Heart right ventricle (tissue), 16 donors: Measurements from ENCODE around the gene COL7A1. TPM values are rescaled to one million over a fixed set of nuclear protein-coding genes. Genes with fewer than 3 reads are reported as not detected.
A peak's percentile ranks its signal among the peaks of the same experiment; 100 is the strongest.

Experiments used
- ATAC-seq, 8 donors: fragments of 200-7000 bp; cut with Tn5 transposase; one replicate each; pipeline ENCODE4 v1.9.1; 2020; ENCODE audit warnings: mild to moderate bottlenecking in 8 of 8, moderate library complexity in 8 of 8, moderate number of reproducible peaks in 1 of 8
- DNase-seq, 2 donors: peaks; one replicate each; pipeline ENCODE4 v3.0.0-alpha.2; 2020
- H3K27ac ChIP-seq, 10 donors: fragments of 200-600 bp; sonication (generic) in 2 of 10; one replicate each; pipeline versions ENCODE4 v1.5.0 to v1.8.0; 2020 to 2022; ENCODE audit warnings: mild to moderate bottlenecking in 3 of 10
- H3K27me3 ChIP-seq, 7 donors: fragments of 200-600 bp; one replicate each; pipeline ENCODE4 v1.8.0; 2021 to 2022; ENCODE audit warnings: mild to moderate bottlenecking in 2 of 7
- H3K36me3 ChIP-seq, 9 donors: fragments of 200-600 bp; sonication (generic) in 1 of 9; one replicate each; pipeline versions ENCODE4 v1.5.0 to v1.8.0; 2020 to 2022; ENCODE audit warnings: mild to moderate bottlenecking in 2 of 9
- H3K4me1 ChIP-seq, 9 donors: fragments of 200-600 bp; sonication (generic) in 1 of 9; one replicate each; pipeline versions ENCODE4 v1.5.0 to v1.8.0; 2020 to 2022; ENCODE audit warnings: mild to moderate bottlenecking in 4 of 9
- H3K4me3 ChIP-seq, 10 donors: fragments of 200-600 bp; sonication (generic) in 2 of 10; one replicate each; pipeline versions ENCODE4 v1.5.0 to v1.8.0; 2020 to 2022; ENCODE audit warnings: mild to moderate bottlenecking in 7 of 10, moderate library complexity in 2 of 10
- H3K9me3 ChIP-seq, 11 donors: fragments of 200-600 bp in 10 of 11; sonication (generic) in 2 of 11; one replicate each; pipeline versions ENCODE4 v1.5.0 to v1.8.0; 2013 to 2022; ENCODE audit warnings: mild to moderate bottlenecking in 2 of 11, control low read depth in 1 of 11, moderate library complexity in 1 of 11
- CTCF ChIP-seq, 9 donors: fragments of 200-600 bp; sonication (generic) in 2 of 9; IDR thresholded peaks; one replicate each; pipeline versions ENCODE4 v1.5.0 to v1.8.0; 2021 to 2022; ENCODE audit warnings: antibody characterized with exemption in 9 of 9, mild to moderate bottlenecking in 5 of 9, moderate library complexity in 1 of 9
- WGBS, 2 donors: extraction: QIAGEN DNeasy Blood & Tissue Kit; methylation state at CpG; one replicate each; pipeline ENCODE4 v1.1.7; 2013; ENCODE audit warnings: inconsistent platforms in 1 of 2; 5-methylcytosine and 5-hydroxymethylcytosine counted together
- intact Hi-C, 10 donors: fragments of 100-400 bp; cut with DNase I; formaldehyde crosslinking; loops; one replicate each; pipeline versions ENCODE4 v1.11.1 to v1.14.2; 2022
- polyA plus RNA-seq, 2 donors: library from polyadenylated mRNA; stranded (reverse); fragments of 200-250 nt; gene quantifications; one replicate each; pipeline ENCODE4 v1.2.3, GENCODE V29; 2013
- total RNA-seq, 10 donors: library from RNA; stranded (reverse); fragmentation: NEBNext Ultra II Directional in 3 of 10; extraction: Animal tissue kit (Norgen Biotek cat#: 25700) in 3 of 10; gene quantifications; one replicate each; pipeline versions ENCODE4 v1.2.1 to v1.2.4, GENCODE V29; 2021 to 2023
- donor health status: Arrhythmogenic right ventricular cardiomyopathy.
- donor health status: ischemic (EF 13 %, LVEDD 7.1; RV severe dilation, severe dysfunction).
- donor health status: healthy with polysubstance abuse.
- donor health status: DM: no; HTN: yes; CAD: no.
- donor health status: DM: no; HTN: no; CAD: no.
- donor health status: ischemic (EF 25% LVEDD 6.9; RV normal size, moderate dysfunction).
- donor health status: ischemic (EF 25% LVEDD 5.7; RV mildly dilated, moderate dysfunction).
- donor health status: healthy.
- donor health status: DM: yes; HTN: yes; CAD: no.
- donor health status: Ischemic cardiomyopathy.
- donor health status: ischemic (EF 35%, LVEDD 5.7; RV mildly dilated, moderate dysfunction).
- donor health status: nonischemic (EF 11% LVEDD 7.7; RV severe dilation, severe dysfunction).
- donor health status: DM: yes; HTN: yes; CAD: no.
- donor health status: PGD.
- donor health status: ischemic (EF 29% LVEDD 5.4; RV normal size, mild dysfunction).
- donor health status: nonischemic (EF 23%, LVEDD 6.1; RV moderate dilation, normal function).

Gene COL7A1
- total and polyA plus RNA-seq, 12 donors, result 6.1 to 63.5 (median 12.6) TPM

- TF ChIP-seq CTCF (IDR thresholded peaks at IDR 0.05), result no peak
- H3K36me3 ChIP-seq, result peaks cover 0 to 39% (median 4%) of the 10 kb centered on the region in 9 donors
- peak overlapping the region; percentile 19 to 91 (median 88) for H3K27ac ChIP-seq
- intact Hi-C loops, result loop anchor here in 5 of 10 donors (2.0 to 10.0 kb wide), 4 partner anchors 50 to 170 kb away; partner anchors contain the start of genes NCKIPSD (in 2 of the 5) and PFKFB4 (in 1 of the 5)
- H3K9me3 ChIP-seq, result no peaks in the 10 kb centered on the region
- ATAC-seq, result peak; percentile 5 to 67 (median 26)
- 3 to 4% methylated on average over 30 of the region's 30 CpGs for WGBS, 2 donors
- peaks cover 5 to 28% (median 21%) of the 10 kb centered on the region in 9 donors for H3K4me1 ChIP-seq
- peak overlapping the region; percentile 73 to 99 (median 88) for H3K4me3 ChIP-seq
- DNase-seq, result peak; percentile 26 to 62
- H3K27me3 ChIP-seq, result no peaks in the 10 kb centered on the region
Observed at GRCh38 chr3:48634661-48635221, 39.6 kb upstream of the COL7A1 start.

GRCh38 chr3:48633743-48634142, 38.6 kb upstream of the COL7A1 start:
- Histone ChIP-seq H3K4me1 (peaks cover 5 to 28% (median 21%) of the 10 kb centered on the region in 9 donors), H3K27me3 (no peaks in the 10 kb centered on the region), H3K4me3 (no peak overlapping the region), H3K27ac (no peak overlapping the region), H3K9me3 (no peaks in the 10 kb centered on the region), H3K36me3 (peaks cover 0 to 47% (median 9%) of the 10 kb centered on the region in 9 donors)
- intact Hi-C loops, result loop anchor here in 5 of 10 donors (2.0 to 10.0 kb wide), 4 partner anchors 51 to 169 kb away; partner anchors contain the start of genes NCKIPSD (in 2 of the 5) and PFKFB4 (in 1 of the 5)
- WGBS, 2 donors, result 75 to 90% methylated on average over 2 of the region's 2 CpGs
- no peak for TF ChIP-seq CTCF (IDR thresholded peaks at IDR 0.05)
- ATAC-seq (no peak), DNase-seq (no peak)

- Histone ChIP-seq H3K4me1 (peaks cover 5 to 28% (median 21%) of the 10 kb centered on the region in 9 donors), H3K27me3 (no peaks in the 10 kb centered on the region), H3K4me3 (no peak overlapping the region), H3K36me3 (peaks cover 0 to 52% (median 9%) of the 10 kb centered on the region in 9 donors), H3K27ac (no peak overlapping the region), H3K9me3 (no peaks in the 10 kb centered on the region)
- ATAC-seq, result no peak
- WGBS, 2 donors, result 96% methylated on average over 15 of the region's 15 CpGs
- no peak for TF ChIP-seq CTCF (IDR thresholded peaks at IDR 0.05)
- DNase-seq, result no peak
- intact Hi-C loops, result loop anchor here in 1 of 10 donors (10.0 kb wide), 1 partner anchor 168 kb away; a partner anchor contains a TSS
Observed at GRCh38 chr3:48633256-48633655, 38.1 kb upstream of the COL7A1 start.

DNA sequence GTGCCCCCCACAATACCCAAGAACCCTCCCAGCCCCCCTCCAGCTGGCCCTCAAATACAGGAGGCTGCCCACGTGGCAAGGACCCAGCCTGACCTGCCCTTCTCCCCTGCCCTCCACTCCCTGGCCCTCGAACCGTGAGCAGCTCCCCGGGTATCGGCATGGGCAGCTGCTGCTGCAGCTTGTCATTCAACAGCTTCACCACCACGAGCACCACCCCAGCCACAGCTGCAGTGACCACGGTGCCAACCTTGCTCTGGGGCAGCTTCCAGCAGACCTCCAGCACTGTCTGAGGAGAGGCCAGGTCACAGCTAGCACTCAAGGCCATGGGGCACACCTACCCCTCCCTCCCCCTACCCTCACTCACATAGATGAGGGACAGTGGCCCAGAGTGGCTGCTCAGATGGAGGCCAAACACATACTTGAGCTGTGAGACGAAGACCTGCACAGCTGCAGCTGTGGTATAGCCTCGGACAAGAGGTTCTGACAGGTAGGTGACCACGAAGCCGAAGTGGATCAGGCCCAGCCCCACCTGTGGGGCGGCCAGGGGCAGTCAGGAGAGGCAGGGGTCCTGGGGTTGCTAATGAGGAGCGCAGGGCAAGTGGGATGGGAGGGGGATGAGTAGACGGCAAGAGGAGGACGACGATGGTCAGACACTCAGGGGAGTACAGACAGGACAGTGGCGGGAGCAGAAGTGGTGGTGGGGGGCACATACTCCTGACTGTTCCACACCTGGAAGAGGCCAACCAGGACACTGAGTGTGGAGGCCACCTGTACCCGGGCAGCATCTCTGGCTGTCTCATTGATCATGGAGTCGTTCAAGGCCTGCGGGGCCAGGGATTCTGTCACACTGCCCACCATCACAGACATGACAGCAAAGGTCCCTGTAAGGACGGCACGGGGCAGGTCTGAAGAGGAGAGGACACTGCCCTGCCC, 36.7 kb upstream of the COL7A1 start:
- Histone ChIP-seq H3K4me3 (no peak overlapping the region), H3K27me3 (no peaks in the 10 kb centered on the region), H3K27ac (no peak overlapping the region), H3K4me1 (peaks cover 5 to 26% (median 18%) of the 10 kb centered on the region in 9 donors), H3K36me3 (peaks cover 0 to 67% (median 14%) of the 10 kb centered on the region in 9 donors), H3K9me3 (no peaks in the 10 kb centered on the region)
- intact Hi-C loops, result loop anchor here in 1 of 10 donors (10.0 kb wide), 1 partner anchor 167 kb away; a partner anchor contains a TSS
- WGBS, 2 donors, result 81 to 84% methylated on average over 22 of the region's 22 CpGs
- DNase-seq, result peak in 1 of 2 donors; percentile 24
- ATAC-seq, result no peak
- TF ChIP-seq CTCF (IDR thresholded peaks at IDR 0.05), result no peak
